GM18498 (cell line): ENCODE data around the gene ZNF148.
"Not testable (repeated sequence)": the region's sequence is repeated elsewhere in the genome, so short reads cannot be mapped to it uniquely, and the experiment has no call there.

ENCODE experiments used
- ATAC-seq: cut with Tn5 transposase; IDR thresholded peaks from one replicate; pipeline ENCODE4 v1.9.1; 2021; ENCODE audit warnings: mild to moderate bottlenecking, moderate library complexity; ENCODE audit not compliant: unreplicated experiment

ZNF148 gene

GRCh38 chr3:125374996-125375941 lies at the start of gene ZNF148:
Gene ZNF148 (minus strand): TSS chr3:125375325. CDS start chr3:125313640, 61,685 bp downstream.
- ATAC-seq = peak; percentile 88

- no peak for ATAC-seq
These were observed 43.2 kb upstream of the ZNF148 start for GRCh38 chr3:125418306-125418705.

- ATAC-seq = no peak
These were observed 41.1 kb upstream of the ZNF148 start for GRCh38 chr3:125416235-125416634.

GRCh38 chr3:125414669-125415068 lies 39.5 kb upstream of the ZNF148 start:
- ATAC-seq = no peak

- ATAC-seq = no peak
These were observed 35.8 kb upstream of the ZNF148 start for GRCh38 chr3:125410922-125411321.

GRCh38 chr3:125406070-125406469 lies 30.9 kb upstream of the ZNF148 start:
- no peak for ATAC-seq

- not testable (repeated sequence) for ATAC-seq
These were observed 30.4 kb upstream of the ZNF148 start for GRCh38 chr3:125405515-125405914.

GRCh38 chr3:125403789-125404188 lies 28.7 kb upstream of the ZNF148 start:
- ATAC-seq = no peak

GRCh38 chr3:125402639-125403038 lies 27.5 kb upstream of the ZNF148 start:
- ATAC-seq = no peak

GRCh38 chr3:125401402-125401801 lies 26.3 kb upstream of the ZNF148 start:
- ATAC-seq = no peak

GRCh38 chr3:125398952-125399351 lies 23.8 kb upstream of the ZNF148 start:
- no peak for ATAC-seq

- ATAC-seq = no peak
These were observed 20.0 kb upstream of the ZNF148 start for GRCh38 chr3:125395091-125395490.

- ATAC-seq = no peak
These were observed 19.3 kb upstream of the ZNF148 start for GRCh38 chr3:125394406-125394805.

GRCh38 chr3:125389282-125389681 lies 14.2 kb upstream of the ZNF148 start:
- no peak for ATAC-seq

- ATAC-seq = not testable (repeated sequence)
These were observed 13.2 kb upstream of the ZNF148 start for GRCh38 chr3:125388369-125388768.

GRCh38 chr3:125386811-125387210 lies 11.7 kb upstream of the ZNF148 start:
- no peak for ATAC-seq

- no peak for ATAC-seq
These were observed 8.6 kb upstream of the ZNF148 start for GRCh38 chr3:125383744-125384143.

- ATAC-seq = no peak
These were observed 7.2 kb upstream of the ZNF148 start for GRCh38 chr3:125382298-125382697.

- ATAC-seq = peak; percentile 69
These were observed 6.6 kb upstream of the ZNF148 start for GRCh38 chr3:125381743-125382142.

- ATAC-seq = no peak
These were observed 6.2 kb upstream of the ZNF148 start for GRCh38 chr3:125381314-125381713.

GRCh38 chr3:125379483-125379882 lies 4.4 kb upstream of the ZNF148 start:
- no peak for ATAC-seq

GRCh38 chr3:125378762-125379161 lies 3.6 kb upstream of the ZNF148 start:
- ATAC-seq = no peak
